ENCODE measurements around the gene PLK5.

Gene PLK5

GRCh38 chr19:1566392-1567115 lies 42.7 kb downstream of the PLK5 start:
- Histone ChIP-seq H3K9ac (ENCODE audit: low read length) (peak overlapping the region; percentile 99), H3K27ac (ENCODE audit: low read depth, low read length) (peak overlapping the region; percentile 90), H3K9me3 (ENCODE audit: control insufficient read depth, insufficient read depth, low read depth, low read length) (no peaks in the 10 kb centered on the region), H3K27me3 (ENCODE audit: control insufficient read depth, insufficient read depth, low read length) (peaks cover 24% of the 10 kb centered on the region), H3K36me3 (ENCODE audit: control insufficient read depth, insufficient read depth, low read length) (peaks cover 25% of the 10 kb centered on the region), H3K4me1 (ENCODE audit: control insufficient read depth, insufficient read depth, low read length) (peaks cover 7% of the 10 kb centered on the region), H3K4me3 (ENCODE audit: low read depth, low read length) (peak overlapping the region; percentile 93)

- Histone ChIP-seq H3K9me3 (ENCODE audit: control insufficient read depth, insufficient read depth, low read depth, low read length) (no peaks in the 10 kb centered on the region), H3K27ac (ENCODE audit: low read depth, low read length) (peak overlapping the region; percentile 90), H3K36me3 (ENCODE audit: control insufficient read depth, insufficient read depth, low read length) (peaks cover 25% of the 10 kb centered on the region), H3K9ac (ENCODE audit: low read length) (peak overlapping the region; percentile 99), H3K4me3 (ENCODE audit: low read depth, low read length) (peak overlapping the region; percentile 93), H3K4me1 (ENCODE audit: control insufficient read depth, insufficient read depth, low read length) (peaks cover 7% of the 10 kb centered on the region), H3K27me3 (ENCODE audit: control insufficient read depth, insufficient read depth, low read length) (peaks cover 24% of the 10 kb centered on the region)
These were observed 43.4 kb downstream of the PLK5 start for GRCh38 chr19:1567116-1567847.

GRCh38 chr19:1567848-1568227 lies 44.0 kb downstream of the PLK5 start:
- no peak overlapping the region for H3K27ac ChIP-seq (ENCODE audit: low read depth, low read length)
- no peaks in the 10 kb centered on the region for H3K9me3 ChIP-seq (ENCODE audit: control insufficient read depth, insufficient read depth, low read depth, low read length)
- peaks cover 7% of the 10 kb centered on the region for H3K4me1 ChIP-seq (ENCODE audit: control insufficient read depth, insufficient read depth, low read length)
- peaks cover 20% of the 10 kb centered on the region for H3K36me3 ChIP-seq (ENCODE audit: control insufficient read depth, insufficient read depth, low read length)
- H3K4me3 ChIP-seq (ENCODE audit: low read depth, low read length), result no peak overlapping the region
- peaks cover 24% of the 10 kb centered on the region for H3K27me3 ChIP-seq (ENCODE audit: control insufficient read depth, insufficient read depth, low read length)
- no peak overlapping the region for H3K9ac ChIP-seq (ENCODE audit: low read length)

GRCh38 chr19:1568320-1569019 lies 44.6 kb downstream of the PLK5 start, which contains the start of gene MEX3D:
Gene MEX3D (minus strand): TSS chr19:1568325. CDS start chr19:1568058, 267 bp downstream.
- Histone ChIP-seq H3K27ac (ENCODE audit: low read depth, low read length) (peak within 1 kb of the TSS; percentile 90; the same call in 1 of the 2 replicates), H3K36me3 (ENCODE audit: control insufficient read depth, insufficient read depth, low read length) (peaks cover 14% of the 10 kb centered on the region), H3K9me3 (ENCODE audit: control insufficient read depth, insufficient read depth, low read depth, low read length) (no peaks in the 10 kb centered on the region), H3K4me1 (ENCODE audit: control insufficient read depth, insufficient read depth, low read length) (peaks cover 7% of the 10 kb centered on the region), H3K4me3 (ENCODE audit: low read depth, low read length) (peak within 1 kb of the TSS; percentile 93), H3K27me3 (ENCODE audit: control insufficient read depth, insufficient read depth, low read length) (peaks cover 24% of the 10 kb centered on the region), H3K9ac (ENCODE audit: low read length) (peak within 1 kb of the TSS; percentile 99)

GRCh38 chr19:1569997-1570396 lies 46.1 kb downstream of the PLK5 start:
- Histone ChIP-seq H3K27me3 (ENCODE audit: control insufficient read depth, insufficient read depth, low read length) (peaks cover 24% of the 10 kb centered on the region), H3K9me3 (ENCODE audit: control insufficient read depth, insufficient read depth, low read depth, low read length) (no peaks in the 10 kb centered on the region), H3K4me3 (ENCODE audit: low read depth, low read length) (no peak overlapping the region), H3K9ac (ENCODE audit: low read length) (no peak overlapping the region), H3K4me1 (ENCODE audit: control insufficient read depth, insufficient read depth, low read length) (peaks cover 7% of the 10 kb centered on the region), H3K27ac (ENCODE audit: low read depth, low read length) (no peak overlapping the region), H3K36me3 (ENCODE audit: control insufficient read depth, insufficient read depth, low read length) (peaks cover 2% of the 10 kb centered on the region; the same call in 1 of the 2 replicates)

DNA sequence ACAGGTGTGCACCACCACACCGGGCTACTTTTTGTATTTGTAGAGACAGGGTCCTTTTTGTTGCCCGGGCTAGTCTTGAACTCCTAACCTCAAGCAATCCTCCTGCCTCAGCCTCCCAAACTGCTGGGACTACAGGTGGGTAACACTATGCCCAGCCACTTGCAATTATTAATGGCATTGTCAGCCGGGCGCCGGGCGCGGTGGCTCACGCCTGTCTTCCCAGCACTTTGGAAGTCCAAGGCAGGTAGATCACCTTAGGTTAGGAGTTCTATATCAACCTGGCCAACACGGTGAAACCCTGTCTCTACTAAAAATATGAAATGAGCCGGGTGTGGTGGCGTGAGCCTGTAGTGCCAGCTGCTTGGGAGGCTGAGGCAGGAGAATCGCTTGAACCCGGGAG lies 47.0 kb downstream of the PLK5 start:
- no peak overlapping the region for H3K9ac ChIP-seq (ENCODE audit: low read length)
- no peak overlapping the region for H3K4me3 ChIP-seq (ENCODE audit: low read depth, low read length)
- peaks cover 4% of the 10 kb centered on the region for H3K4me1 ChIP-seq (ENCODE audit: control insufficient read depth, insufficient read depth, low read length)
- no peaks in the 10 kb centered on the region for H3K9me3 ChIP-seq (ENCODE audit: control insufficient read depth, insufficient read depth, low read depth, low read length)
- H3K36me3 ChIP-seq (ENCODE audit: control insufficient read depth, insufficient read depth, low read length), result 0 out of 2 replicates have a peak, but pooled peaks cover under 1% of the 10 kb centered on the region
- peaks cover 24% of the 10 kb centered on the region for H3K27me3 ChIP-seq (ENCODE audit: control insufficient read depth, insufficient read depth, low read length)
- no peak overlapping the region for H3K27ac ChIP-seq (ENCODE audit: low read depth, low read length)

DNA sequence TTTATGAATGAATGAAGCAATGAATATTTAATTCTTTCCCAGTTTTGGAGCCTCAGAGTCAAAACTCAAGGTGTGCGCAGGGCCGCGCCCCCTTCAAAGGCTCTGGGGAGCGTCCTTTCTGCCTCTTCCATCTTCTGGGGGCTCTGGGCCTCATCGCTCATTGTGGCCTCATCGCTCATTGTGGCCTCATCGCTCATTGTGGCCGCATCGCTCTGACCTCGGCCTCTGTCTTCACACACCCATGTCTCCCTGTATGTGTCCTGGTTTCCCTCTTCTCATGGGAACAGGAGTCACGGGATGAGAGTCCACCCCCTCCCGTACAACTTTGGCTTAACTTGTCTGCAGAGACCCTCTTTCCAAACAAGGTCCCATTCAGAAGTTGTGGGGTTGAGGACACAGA lies 47.5 kb downstream of the PLK5 start:
- H3K27me3 ChIP-seq (ENCODE audit: control insufficient read depth, insufficient read depth, low read length), result peaks cover 24% of the 10 kb centered on the region
- H3K9ac ChIP-seq (ENCODE audit: low read length), result no peak overlapping the region
- H3K27ac ChIP-seq (ENCODE audit: low read depth, low read length), result no peak overlapping the region
- peaks cover under 1% of the 10 kb centered on the region for H3K36me3 ChIP-seq (ENCODE audit: control insufficient read depth, insufficient read depth, low read length)
- no peaks in the 10 kb centered on the region for H3K9me3 ChIP-seq (ENCODE audit: control insufficient read depth, insufficient read depth, low read depth, low read length)
- H3K4me3 ChIP-seq (ENCODE audit: low read depth, low read length), result no peak overlapping the region
- no peaks in the 10 kb centered on the region for H3K4me1 ChIP-seq (ENCODE audit: control insufficient read depth, insufficient read depth, low read length)

DNA sequence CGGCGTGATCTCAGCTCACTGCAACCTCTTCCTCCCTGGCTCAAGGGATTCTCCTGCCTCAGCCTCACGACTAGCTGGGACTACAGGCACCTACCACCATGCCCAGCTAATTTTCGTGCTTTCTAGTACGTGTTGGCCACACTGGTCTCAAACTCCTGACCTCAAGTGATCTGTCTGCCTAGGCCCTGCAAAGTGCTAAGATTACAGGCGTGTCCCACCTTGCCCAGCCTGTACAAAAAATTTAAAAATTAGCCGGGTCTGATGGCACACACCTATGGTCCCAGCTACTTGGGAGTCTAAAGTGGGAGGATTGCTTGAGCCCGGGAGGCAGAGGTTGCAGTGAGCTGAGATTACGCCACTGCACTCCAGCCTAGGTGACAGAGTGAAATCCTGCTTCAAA lies 48.9 kb downstream of the PLK5 start:
- no peak overlapping the region for H3K9ac ChIP-seq (ENCODE audit: low read length)
- peaks cover 24% of the 10 kb centered on the region for H3K27me3 ChIP-seq (ENCODE audit: control insufficient read depth, insufficient read depth, low read length)
- peaks cover 15% of the 10 kb centered on the region for H3K36me3 ChIP-seq (ENCODE audit: control insufficient read depth, insufficient read depth, low read length)
- no peak overlapping the region for H3K4me3 ChIP-seq (ENCODE audit: low read depth, low read length)
- no peak overlapping the region for H3K27ac ChIP-seq (ENCODE audit: low read depth, low read length)
- no peaks in the 10 kb centered on the region for H3K4me1 ChIP-seq (ENCODE audit: control insufficient read depth, insufficient read depth, low read length)
- H3K9me3 ChIP-seq (ENCODE audit: control insufficient read depth, insufficient read depth, low read depth, low read length), result no peaks in the 10 kb centered on the region

- Histone ChIP-seq H3K9ac (ENCODE audit: low read length) (no peak overlapping the region), H3K4me1 (ENCODE audit: control insufficient read depth, insufficient read depth, low read length) (no peaks in the 10 kb centered on the region), H3K27ac (ENCODE audit: low read depth, low read length) (no peak overlapping the region), H3K4me3 (ENCODE audit: low read depth, low read length) (no peak overlapping the region), H3K36me3 (ENCODE audit: control insufficient read depth, insufficient read depth, low read length) (peaks cover 30% of the 10 kb centered on the region), H3K27me3 (ENCODE audit: control insufficient read depth, insufficient read depth, low read length) (peaks cover 12% of the 10 kb centered on the region), H3K9me3 (ENCODE audit: control insufficient read depth, insufficient read depth, low read depth, low read length) (no peaks in the 10 kb centered on the region)
These were observed 50.7 kb downstream of the PLK5 start for GRCh38 chr19:1574354-1575136.

- Histone ChIP-seq H3K4me3 (ENCODE audit: low read depth, low read length) (no peak overlapping the region), H3K4me1 (ENCODE audit: control insufficient read depth, insufficient read depth, low read length) (no peaks in the 10 kb centered on the region), H3K9ac (ENCODE audit: low read length) (no peak overlapping the region), H3K27ac (ENCODE audit: low read depth, low read length) (no peak overlapping the region), H3K27me3 (ENCODE audit: control insufficient read depth, insufficient read depth, low read length) (peaks cover 4% of the 10 kb centered on the region), H3K9me3 (ENCODE audit: control insufficient read depth, insufficient read depth, low read depth, low read length) (no peaks in the 10 kb centered on the region), H3K36me3 (ENCODE audit: control insufficient read depth, insufficient read depth, low read length) (peaks cover 40% of the 10 kb centered on the region)
These were observed 51.7 kb downstream of the PLK5 start for GRCh38 chr19:1575323-1576241.

Data from HUES6 (cell line).